HL-60 (cell line): Measurements from ENCODE around the gene ATOH1.
A peak's percentile ranks its signal among the peaks of the same experiment; 100 is the strongest.

ENCODE experiments used
- DNase-seq, 2 experiments: peaks; one replicate each; pipeline ENCODE4 v3.0.0-alpha.2; 2010 to 2020; ENCODE audit warnings: low read depth in 1 of 2, low spot score in 1 of 2
- H3K27ac ChIP-seq: fragments of 250-450 bp; sonication (Bioruptor Pico); replicated peaks from 2 replicates; pipeline ENCODE4 v1.5.1; 2020; ENCODE audit warnings: mild to moderate bottlenecking, moderate library complexity
- H3K27me3 ChIP-seq: fragments of 250-450 bp; sonication (Bioruptor Pico); 2 replicates; pipeline ENCODE4 v1.5.1; 2021; ENCODE audit warnings: mild to moderate bottlenecking, moderate library complexity; ENCODE audit not compliant: insufficient read depth, poor library complexity, severe bottlenecking
- H3K4me3 ChIP-seq: replicated peaks from 2 replicates; pipeline ENCODE4 v1.5.1; 2011; ENCODE audit warnings: mild to moderate bottlenecking, control low read depth, low read length; ENCODE audit not compliant: insufficient read depth
- CTCF ChIP-seq: IDR thresholded peaks from one replicate; pipeline ENCODE4 v1.5.1; 2011; ENCODE audit warnings: low read length, control low read depth, inconsistent platforms; ENCODE audit not compliant: insufficient read depth
- GABPA ChIP-seq: IDR thresholded peaks from 2 replicates; pipeline ENCODE4 v1.6.1; 2012; ENCODE audit warnings: low read depth
- POLR2AphosphoS5 ChIP-seq: IDR thresholded peaks from 2 replicates; pipeline ENCODE4 v1.6.1; 2012; ENCODE audit warnings: low read depth
- REST ChIP-seq: IDR thresholded peaks from 2 replicates; pipeline ENCODE4 v1.6.1; 2012; ENCODE audit warnings: low read depth; ENCODE audit not compliant: insufficient replicate concordance
- SPI1 ChIP-seq: IDR thresholded peaks from 2 replicates; pipeline ENCODE4 v1.6.1; 2012; ENCODE audit warnings: low read depth, mild to moderate bottlenecking, borderline replicate concordance

Gene ATOH1

GRCh38 chr4:93825551-93826216 is 2.9 kb upstream of the ATOH1 start:
- no peak overlapping the region for H3K27ac ChIP-seq
- H3K27me3 ChIP-seq = peaks cover 30% of the 10 kb centered on the region
- TF ChIP-seq POLR2AphosphoS5 = no peak
- no peak for TF ChIP-seq REST
- TF ChIP-seq SPI1 = no peak
- no peak for TF ChIP-seq GABPA
- no peak for TF ChIP-seq CTCF
- H3K4me3 ChIP-seq = no peak overlapping the region
- DNase-seq = no peak

GRCh38 chr4:93827272-93827947 is 1.1 kb upstream of the ATOH1 start:
- DNase-seq = no peak
- Histone ChIP-seq H3K27me3 (peaks cover 37% of the 10 kb centered on the region), H3K4me3 (no peak overlapping the region), H3K27ac (no peak overlapping the region)
- TF ChIP-seq SPI1 (no peak), REST (no peak), POLR2AphosphoS5 (no peak), GABPA (no peak), CTCF (no peak)

GRCh38 chr4:93828995-93829819 is 654 bp downstream of the ATOH1 start:
- TF ChIP-seq CTCF (no peak), REST (peak; percentile 46)
- Histone ChIP-seq H3K4me3 (peak overlapping the region; percentile 20; the same call in 1 of the 2 replicates), H3K27ac (no peak overlapping the region), H3K27me3 (peaks cover 53% of the 10 kb centered on the region)
- peak in 1 of 2 experiments; percentile 6 for DNase-seq
